Stimulated activated CD4-positive, alpha-beta T cell treated with anti-CD3 and anti-CD28 coated beads, Interleukin-1b, Interleukin-23, amount 100 ng/mL, for 1 hour (primary cell): ENCODE measurements around the gene MTCL3.

ENCODE experiments used
- DNase-seq, 2 donors: peaks; one replicate each; pipeline ENCODE4 v3.0.0-alpha.2; 2020; ENCODE audit warnings: low read depth in 2 of 2

Gene MTCL3

GRCh38 chr6:127515234-127515793 lies 3.8 kb downstream of the MTCL3 start:
- peak in 1 of 2 donors; percentile 4 for DNase-seq

DNA sequence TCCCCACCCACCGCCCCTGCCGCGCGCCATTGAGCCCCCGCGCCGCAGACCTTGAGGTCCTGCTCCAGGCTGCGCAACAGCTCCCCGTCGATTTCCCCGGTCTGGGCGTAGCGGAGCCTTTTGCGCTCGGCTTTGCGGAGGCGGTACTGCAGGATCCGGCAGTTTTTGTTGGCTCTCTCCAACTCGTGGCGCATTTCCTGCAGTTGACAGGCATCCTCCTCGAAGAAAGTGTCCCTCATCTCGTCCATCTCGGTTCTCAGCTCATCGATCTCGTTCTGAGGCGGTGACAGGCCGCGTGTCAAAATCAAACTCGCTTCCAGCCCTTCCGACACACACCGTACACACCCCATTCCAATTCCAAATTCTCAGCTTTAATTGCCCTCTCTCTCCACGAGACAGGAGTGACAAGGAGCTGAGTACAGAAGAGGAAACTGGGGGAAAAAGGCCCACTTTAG lies 4.3 kb downstream of the MTCL3 start:
- DNase-seq, result peak in 1 of 2 donors; percentile 5

DNA sequence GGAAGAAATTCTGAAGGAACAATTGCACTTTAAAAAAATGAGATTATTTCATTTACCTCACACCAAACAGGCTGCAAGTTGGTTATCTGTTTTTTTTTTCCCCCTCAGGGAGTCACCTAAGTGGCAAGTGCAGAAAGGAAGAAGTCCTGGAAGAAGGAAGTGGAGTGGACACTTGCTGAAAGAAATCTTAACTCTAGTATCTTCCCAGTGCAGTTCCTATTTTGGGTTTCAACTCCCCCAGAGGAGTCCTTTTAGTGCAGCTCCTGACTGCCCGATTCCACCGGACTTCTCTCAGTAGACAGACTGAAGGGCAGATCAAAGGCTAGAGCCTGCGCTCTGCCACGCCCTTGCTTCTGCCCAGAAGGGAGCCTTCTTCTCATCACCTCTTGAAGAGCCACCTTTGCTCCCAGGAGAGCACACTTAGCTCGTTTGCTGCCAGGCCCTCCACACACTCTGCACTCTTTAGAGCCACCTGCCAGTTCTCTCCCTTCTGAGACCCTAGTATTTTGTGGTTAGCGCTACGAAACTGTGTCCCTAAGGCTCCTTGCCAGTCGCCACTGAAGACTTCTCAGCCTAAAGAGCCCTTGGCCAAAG lies 4.9 kb downstream of the MTCL3 start:
- DNase-seq, result no peak

DNA sequence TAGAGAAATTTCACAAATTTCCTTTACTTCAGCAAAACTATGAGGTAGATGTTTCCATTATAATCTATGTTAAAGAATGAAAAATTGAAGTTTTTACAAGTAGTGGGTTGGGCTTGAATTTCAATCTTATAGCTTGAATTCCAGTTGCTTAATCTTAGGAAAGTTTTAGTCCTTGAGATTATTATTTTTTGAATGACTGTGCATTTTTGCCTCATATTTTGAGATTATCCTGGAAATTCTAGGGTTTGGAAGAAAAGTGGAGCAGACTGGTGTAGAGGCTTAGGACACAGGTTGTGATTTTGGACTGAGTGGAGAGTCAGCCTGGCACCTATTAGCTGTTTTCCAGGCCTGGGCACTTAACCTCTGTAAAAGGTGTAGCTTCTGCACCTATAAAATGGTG lies 5.7 kb downstream of the MTCL3 start:
- no peak for DNase-seq

DNA sequence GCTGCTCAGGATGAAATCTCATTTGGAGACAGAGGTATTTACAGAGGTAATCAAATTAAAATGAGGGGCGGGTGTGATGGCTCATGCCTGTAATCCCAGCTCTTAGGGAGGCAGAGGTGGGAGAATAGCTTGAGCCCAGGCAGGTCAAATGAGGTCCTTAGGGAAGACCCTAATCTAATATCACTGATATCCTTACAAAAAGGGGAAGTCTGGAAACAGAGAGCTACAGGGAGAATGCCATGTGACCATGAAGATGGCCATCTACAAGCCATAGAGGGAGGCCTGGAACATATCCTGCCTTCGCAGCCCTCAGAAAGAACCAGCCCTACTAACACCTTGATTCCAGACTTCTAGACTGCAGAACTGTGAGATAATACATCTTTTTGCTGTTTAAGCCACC lies 8.3 kb downstream of the MTCL3 start:
- no peak for DNase-seq

GRCh38 chr6:127506894-127507293 lies 12.2 kb downstream of the MTCL3 start:
- DNase-seq, result no peak

DNA sequence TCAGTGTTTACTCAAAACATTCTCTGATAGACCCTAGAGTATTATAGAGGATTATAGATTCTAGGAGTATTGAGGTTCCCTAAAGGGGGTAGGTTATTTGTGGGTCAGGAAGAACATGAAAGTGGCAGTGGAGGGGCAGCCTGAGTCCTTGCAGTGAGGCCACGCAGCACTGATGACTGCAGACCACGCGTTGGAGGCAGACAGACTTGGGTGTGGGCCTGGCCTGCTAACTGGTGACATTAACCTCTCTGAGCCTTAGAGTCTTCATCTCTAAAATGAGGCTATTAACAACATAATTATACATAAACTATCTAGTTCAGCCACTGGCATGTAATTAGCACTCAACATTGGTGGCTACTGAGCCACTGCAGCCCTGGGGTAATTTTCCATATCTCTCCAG lies 16.1 kb downstream of the MTCL3 start:
- DNase-seq, result no peak

DNA sequence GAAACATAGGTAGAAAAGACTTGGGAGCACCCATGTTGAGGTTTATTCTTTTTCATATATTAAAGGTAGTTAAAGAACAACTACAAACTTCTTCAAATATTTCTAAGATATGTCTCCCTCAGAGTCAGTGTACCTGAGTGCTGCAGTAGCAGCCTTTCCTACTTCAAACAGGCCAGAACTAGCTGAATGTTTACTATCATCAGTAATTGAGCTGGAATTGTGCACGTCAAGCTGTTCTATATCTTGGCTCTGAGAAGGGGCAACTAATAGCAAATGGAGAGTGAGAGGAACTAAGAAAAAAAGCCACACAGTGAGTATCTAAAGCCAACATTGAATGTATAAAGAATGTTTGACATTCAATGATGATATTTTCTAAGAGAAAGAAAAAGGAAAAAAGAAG lies 21.7 kb downstream of the MTCL3 start:
- no peak for DNase-seq

GRCh38 chr6:127496471-127496870 lies 22.7 kb downstream of the MTCL3 start:
- DNase-seq, result no peak

- no peak for DNase-seq
Measured at GRCh38 chr6:127494240-127494767, 24.8 kb downstream of the MTCL3 start.

- no peak for DNase-seq
Measured at GRCh38 chr6:127489248-127489647, 29.9 kb downstream of the MTCL3 start.

- no peak for DNase-seq
Measured at GRCh38 chr6:127486934-127487333, 32.2 kb downstream of the MTCL3 start.

DNA sequence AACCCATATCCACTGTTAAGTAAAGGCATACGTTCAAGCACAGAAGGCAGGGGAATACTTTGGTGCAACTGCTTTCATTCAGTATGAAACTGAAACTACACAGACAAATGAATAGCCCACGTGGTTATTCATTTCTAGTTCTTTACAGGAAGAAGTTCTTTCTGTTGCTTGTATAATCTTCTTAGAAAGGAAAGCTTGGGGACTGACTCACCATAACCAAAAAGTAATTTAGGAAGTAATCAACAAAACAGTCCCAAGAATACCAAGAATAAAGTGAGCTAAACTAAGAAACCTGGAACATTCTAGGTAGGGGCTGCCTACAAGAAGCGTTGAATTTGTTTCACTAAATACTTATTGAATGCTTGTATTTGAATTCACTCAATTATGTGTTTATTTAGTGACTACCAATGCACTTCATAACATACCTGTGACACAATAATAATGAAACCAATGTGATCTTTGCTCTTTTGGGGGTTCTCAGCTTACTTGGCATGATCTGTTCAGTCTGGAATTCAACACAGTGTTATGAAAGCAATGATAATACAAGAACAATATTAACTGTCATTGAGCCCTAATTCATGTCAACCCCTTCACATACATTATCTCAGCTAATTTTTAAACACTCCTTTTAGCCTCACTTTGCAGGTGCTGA lies 34.8 kb downstream of the MTCL3 start:
- DNase-seq, result no peak

- no peak for DNase-seq
Measured at GRCh38 chr6:127483399-127484055, 35.6 kb downstream of the MTCL3 start.

DNA sequence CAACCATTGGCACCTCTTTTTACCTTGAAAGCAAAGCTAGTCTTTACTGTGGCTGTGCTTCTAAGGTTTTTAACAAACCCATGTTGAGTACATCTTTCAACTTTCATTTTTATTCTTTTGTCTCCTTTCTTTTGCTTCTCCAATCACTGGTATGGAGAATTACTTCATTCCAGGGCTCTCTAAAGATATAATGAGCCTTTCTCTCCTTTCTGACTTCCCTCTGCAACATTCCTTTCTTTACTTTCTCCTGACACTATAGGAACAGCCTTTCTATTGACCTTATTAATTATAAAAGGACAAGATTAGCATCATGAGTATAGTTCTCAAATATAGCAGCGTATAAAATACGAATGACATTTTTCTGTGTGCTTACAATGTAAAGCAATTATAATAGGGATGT lies 36.8 kb downstream of the MTCL3 start:
- no peak for DNase-seq

DNA sequence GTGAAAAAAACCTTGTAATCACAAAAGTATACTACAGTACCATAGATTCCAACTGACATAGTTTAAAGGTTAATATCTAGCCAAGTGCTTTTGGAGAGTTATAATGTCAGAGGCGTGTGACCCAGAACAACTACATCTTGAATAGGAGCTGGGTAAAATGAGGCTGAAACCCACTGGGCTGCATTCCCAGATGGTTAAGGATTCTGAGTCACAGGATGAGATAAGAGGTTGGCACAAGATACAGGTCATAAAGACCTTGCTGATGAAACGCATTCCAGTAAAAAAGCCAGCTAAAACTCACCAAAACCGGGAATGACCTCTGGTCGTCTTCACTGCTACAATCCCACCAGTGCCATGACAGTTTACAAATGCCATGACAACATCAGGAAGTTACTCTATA lies 37.5 kb downstream of the MTCL3 start:
- no peak for DNase-seq

DNA sequence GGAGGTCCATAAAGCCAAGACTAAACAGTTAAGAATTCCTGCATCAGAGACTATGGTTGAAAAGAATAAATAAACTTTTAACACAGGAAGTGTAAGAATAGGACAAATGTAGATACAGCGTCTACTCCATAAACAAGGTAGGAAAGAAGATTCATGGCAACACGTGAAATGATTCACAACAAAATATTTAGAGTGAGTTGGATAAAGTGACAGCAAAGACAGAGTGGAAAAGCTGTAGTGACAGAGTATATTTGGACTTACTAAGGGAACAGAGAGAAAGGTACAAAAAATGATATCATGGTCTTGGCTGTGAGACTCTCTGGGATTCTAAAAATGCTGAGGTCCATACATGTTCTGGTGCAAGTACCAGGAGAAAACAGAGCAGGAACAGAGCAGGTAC lies 38.0 kb downstream of the MTCL3 start:
- no peak for DNase-seq

GRCh38 chr6:127477658-127478057 lies 41.5 kb downstream of the MTCL3 start:
- no peak for DNase-seq

GRCh38 chr6:127475823-127476176 lies 43.3 kb downstream of the MTCL3 start:
- DNase-seq, result no peak

- no peak for DNase-seq
Measured at GRCh38 chr6:127475135-127475822, 43.9 kb downstream of the MTCL3 start.

DNA sequence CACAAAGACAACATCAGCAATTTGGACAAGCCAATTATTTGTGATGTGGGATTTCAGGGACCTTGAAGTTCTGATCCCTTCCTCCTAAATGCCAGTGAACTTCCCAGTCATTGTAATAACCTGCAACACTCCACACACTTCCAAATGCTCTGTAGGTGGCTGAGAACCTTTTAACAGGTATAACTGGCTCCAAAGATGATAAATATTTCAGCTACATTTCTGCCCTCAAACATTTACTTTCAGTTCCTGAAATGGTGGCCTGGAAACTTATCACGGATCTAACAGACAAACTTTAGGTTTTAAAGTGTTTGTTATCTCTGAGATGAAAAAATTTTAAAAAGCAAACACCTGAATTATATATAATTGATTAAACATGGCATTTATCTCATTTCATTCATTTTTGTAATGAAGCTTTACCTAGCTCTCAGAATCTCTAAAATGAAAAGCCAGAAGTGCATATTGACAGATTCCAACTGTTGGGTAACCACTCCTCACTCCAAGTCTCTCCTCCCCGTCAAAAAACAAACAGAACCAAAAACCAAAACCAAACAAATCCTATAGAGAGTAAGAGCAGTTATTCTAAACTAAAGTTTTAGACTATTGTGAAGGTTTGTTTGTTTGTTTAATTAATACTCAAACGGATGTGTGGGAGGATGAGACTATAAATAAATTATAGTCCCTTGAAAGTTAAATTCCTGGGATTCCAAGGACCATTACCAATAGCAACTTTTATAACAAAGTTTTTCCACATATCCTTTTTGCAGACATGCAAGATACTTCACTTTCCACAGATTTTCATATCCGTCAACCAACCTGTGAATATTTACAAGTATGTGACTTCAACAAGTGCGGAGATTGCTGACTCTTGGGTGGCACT lies 47.5 kb downstream of the MTCL3 start:
- DNase-seq, result no peak
